OCI-LY7 (cell line): ENCODE results near the gene SIAH1. TPM values are rescaled to one million over a fixed set of nuclear protein-coding genes. Genes with fewer than 3 reads are reported as not detected.
"Not testable (repeated sequence)": the region's sequence is repeated elsewhere in the genome, so short reads cannot be mapped to it uniquely, and the experiment has no call there.

Experiments used
- BruUV-seq: library from RNA; stranded (reverse); fragments of 400-500 nt; replicated peaks from 2 replicates; lab custom pipeline; 2021; lab: Mats Ljungman, UMichigan
- CTCF ChIA-PET: fragments of 300-600 bp; sonication (Branson Sonifier 250); formaldehyde crosslinking; loops from one replicate; lab custom pipeline; 2022; ENCODE audit warnings: antibody characterized with exemption; ENCODE audit not compliant: unreplicated experiment; lab: Charles Lee
- POLR2A ChIA-PET: fragments of 300-600 bp; sonication (Branson Sonifier 250); formaldehyde crosslinking; loops from one replicate; lab custom pipeline; 2022; ENCODE audit warnings: antibody characterized with exemption; lab: Charles Lee
- DNase-seq: peaks from one replicate; pipeline ENCODE4 v3.0.0-alpha.2; 2015; ENCODE audit warnings: low spot score
- H2AFZ ChIP-seq: fragments of 200-600 bp; sonication (generic), shearing (Covaris generic); 2 replicates; pipeline ENCODE4 v1.6.1; 2014; ENCODE audit warnings: mild to moderate bottlenecking, antibody characterized with exemption, low read length, moderate library complexity
- H3K27ac ChIP-seq: fragments of 200-600 bp; sonication (generic); 2 replicates; pipeline ENCODE4 v1.5.1; 2014; ENCODE audit warnings: mixed run types, low read depth, mild to moderate bottlenecking, moderate library complexity, low read length, inconsistent platforms; ENCODE audit not compliant: poor library complexity, severe bottlenecking
- H3K36me3 ChIP-seq: fragments of 200-600 bp; sonication (generic); 2 replicates; pipeline ENCODE4 v1.6.1; 2014; ENCODE audit warnings: mild to moderate bottlenecking, antibody characterized with exemption, low read length, moderate library complexity, mixed read lengths; ENCODE audit not compliant: insufficient read depth
- H3K4me1 ChIP-seq: fragments of 200-600 bp; sonication (generic); 2 replicates; pipeline ENCODE4 v1.5.1; 2014; ENCODE audit warnings: mild to moderate bottlenecking, low read length; ENCODE audit not compliant: insufficient read depth, poor library complexity, severe bottlenecking
- H3K4me2 ChIP-seq: fragments of 200-600 bp; sonication (generic); 2 replicates; pipeline ENCODE4 v1.6.1; 2014; ENCODE audit warnings: mild to moderate bottlenecking, low read length
- H3K4me3 ChIP-seq: fragments of 200-600 bp; sonication (generic); 2 replicates; pipeline ENCODE4 v1.5.1; 2014; ENCODE audit warnings: mild to moderate bottlenecking, low read depth, low read length; ENCODE audit not compliant: poor library complexity, severe bottlenecking
- H3K79me2 ChIP-seq: fragments of 200-600 bp; sonication (generic); 2 replicates; pipeline ENCODE4 v1.6.1; 2016; ENCODE audit warnings: low read depth, mild to moderate bottlenecking, low read length, moderate library complexity, mixed read lengths; ENCODE audit not compliant: insufficient read depth
- H3K9me2 ChIP-seq: fragments of 200-600 bp; sonication (generic); 2 replicates; pipeline ENCODE4 v1.6.1; 2016; ENCODE audit warnings: mild to moderate bottlenecking, low read length, mixed read lengths; ENCODE audit not compliant: insufficient read depth
- H3K9me3 ChIP-seq: fragments of 200-600 bp; sonication (generic); 2 replicates; pipeline ENCODE4 v1.6.1; 2014; ENCODE audit warnings: mild to moderate bottlenecking, mixed run types, low read length, mixed read lengths
- H4K20me1 ChIP-seq: fragments of 200-600 bp; sonication (generic); 2 replicates; pipeline ENCODE4 v1.6.1; 2014; ENCODE audit warnings: mild to moderate bottlenecking, antibody characterized with exemption, low read length, moderate library complexity, mixed read lengths; ENCODE audit not compliant: insufficient read depth
- CTCF ChIP-seq: fragments of 200-600 bp; sonication (generic); conservative IDR thresholded peaks from 2 replicates; pipeline ENCODE4 v1.5.1; 2014; ENCODE audit warnings: mild to moderate bottlenecking, antibody characterized with exemption, low read length, moderate library complexity, mixed read lengths
- EZH2phosphoT487 ChIP-seq: fragments of 200-600 bp; sonication (generic); IDR thresholded peaks from 2 replicates; pipeline ENCODE4 v1.6.1; 2018; ENCODE audit warnings: low read depth, borderline replicate concordance, mild to moderate bottlenecking, mixed run types, antibody characterized with exemption, low read length, moderate library complexity, mixed read lengths
- intact Hi-C: fragments of 100-400 bp; cut with micrococcal nuclease; formaldehyde crosslinking; loops from one replicate; pipeline ENCODE4 v1.10.0; 2022; ENCODE audit not compliant: unreplicated experiment
- total RNA-seq, 2 experiments: library from RNA; depleted of rRNA in 1 of 2; stranded (reverse); fragments of >200 nt in 1 of 2; shearing (Covaris generic) in 1 of 2; gene quantifications; 2 replicates each; pipeline ENCODE4 v1.2.3, GENCODE V29; 2014 to 2022

The SIAH1 gene
- total RNA-seq, 2 experiments from 2014 or later: 18.9 to 22.8 TPM

GRCh38 chr16:48318630-48319029, 66.6 kb downstream of the SIAH1 start:
- TF ChIP-seq EZH2phosphoT487 (no peak), CTCF (no peak)
- POLR2A ChIA-PET: interaction anchor here (0.6 to 1.0 kb wide), 4 partner anchors 26 to 823 kb away, joined by 3 read pairs; no protein-coding TSS in a partner anchor
- H3K4me3 ChIP-seq: no peak overlapping the region

GRCh38 chr16:48317614-48318315, 67.4 kb downstream of the SIAH1 start:
- no peak for TF ChIP-seq CTCF
- TF ChIP-seq EZH2phosphoT487: no peak
- H3K79me2 ChIP-seq: no peaks in the 10 kb centered on the region
- no peaks in the 10 kb centered on the region for H3K36me3 ChIP-seq
- POLR2A ChIA-PET: interaction anchor here (1.2 kb wide), 1 partner anchor 14 kb away, joined by 4 read pairs; no protein-coding TSS in a partner anchor
- DNase-seq: peak; percentile 18
- peaks cover 16% of the 10 kb centered on the region for H3K4me1 ChIP-seq
- no peaks in the 10 kb centered on the region for H4K20me1 ChIP-seq
- no peak overlapping the region for H2AFZ ChIP-seq
- BruUV-seq: no TSS peak
- H3K4me2 ChIP-seq: no peak overlapping the region
- no peaks in the 10 kb centered on the region for H3K9me2 ChIP-seq
- CTCF ChIA-PET: no interaction called here
- intact Hi-C loops: no loop called here
- no peak overlapping the region for H3K4me3 ChIP-seq
- H3K9me3 ChIP-seq: no peaks in the 10 kb centered on the region
- H3K27ac ChIP-seq: no peak overlapping the region

More at GRCh38 chr16:48318630-48319029, 66.6 kb downstream of the SIAH1 start:
- no peak overlapping the region for H3K27ac ChIP-seq
- H3K4me1 ChIP-seq: peaks cover 16% of the 10 kb centered on the region
- peak overlapping the region; percentile 31 for H3K4me2 ChIP-seq
- intact Hi-C loops: no loop called here
- H3K79me2 ChIP-seq: no peaks in the 10 kb centered on the region
- H4K20me1 ChIP-seq: no peaks in the 10 kb centered on the region
- no TSS peak for BruUV-seq
- no peak overlapping the region for H2AFZ ChIP-seq
- no peaks in the 10 kb centered on the region for H3K36me3 ChIP-seq
- CTCF ChIA-PET: no interaction called here
- DNase-seq: peak; percentile 58
- H3K9me2 ChIP-seq: no peaks in the 10 kb centered on the region
- no peaks in the 10 kb centered on the region for H3K9me3 ChIP-seq

GRCh38 chr16:48317026-48317425, 68.2 kb downstream of the SIAH1 start:
- Histone ChIP-seq H3K27ac (no peak overlapping the region), H3K4me1 (peaks cover 16% of the 10 kb centered on the region), H3K9me2 (no peaks in the 10 kb centered on the region), H3K4me2 (no peak overlapping the region), H4K20me1 (no peaks in the 10 kb centered on the region), H3K79me2 (no peaks in the 10 kb centered on the region), H3K36me3 (no peaks in the 10 kb centered on the region), H3K4me3 (no peak overlapping the region), H3K9me3 (no peaks in the 10 kb centered on the region), H2AFZ (no peak overlapping the region)
- CTCF ChIA-PET: no interaction called here
- no peak for DNase-seq
- BruUV-seq: no TSS peak
- TF ChIP-seq EZH2phosphoT487: no peak
- no peak for TF ChIP-seq CTCF
- intact Hi-C loops: no loop called here
- POLR2A ChIA-PET: interaction anchor here (1.2 kb wide), 1 partner anchor 14 kb away, joined by 4 read pairs; no protein-coding TSS in a partner anchor

- Histone ChIP-seq H3K4me1 (peaks cover 14% of the 10 kb centered on the region), H3K9me3 (peaks cover 14% of the 10 kb centered on the region)
- H3K79me2 ChIP-seq, H3K27ac ChIP-seq, POLR2A ChIA-PET, H2AFZ ChIP-seq, H4K20me1 ChIP-seq, H3K9me2 ChIP-seq, H3K4me2 ChIP-seq, BruUV-seq, DNase-seq, H3K36me3 ChIP-seq, H3K4me3 ChIP-seq, intact Hi-C loops, CTCF ChIA-PET: not testable (repeated sequence)
These were observed 71.3 kb downstream of the SIAH1 start for GRCh38 chr16:48313905-48314304.
